ENCODE data around the gene FREM1.
"Not testable (repeated sequence)": the region's sequence is repeated elsewhere in the genome, so short reads cannot be mapped to it uniquely, and the experiment has no call there.

Gene FREM1

GRCh38 chr9:14924230-14925219, 14.3 kb upstream of the FREM1 start:
- Histone ChIP-seq H3K27me3 (ENCODE audit: insufficient read depth, poor library complexity, severe bottlenecking) (no peaks in the 10 kb centered on the region), H3K9me3 (ENCODE audit: severe bottlenecking) (no peaks in the 10 kb centered on the region), H3K27ac (ENCODE audit: poor library complexity, severe bottlenecking) (no peak overlapping the region), H3K4me3 (ENCODE audit: severe bottlenecking) (no peak overlapping the region), H3K4me1 (ENCODE audit: insufficient read depth, poor library complexity, severe bottlenecking) (no peaks in the 10 kb centered on the region), H3K36me3 (ENCODE audit: low read depth) (no peaks in the 10 kb centered on the region)
- no peak for DNase-seq (ENCODE audit: low spot score)
- TF ChIP-seq CTCF (IDR thresholded peaks at IDR 0.05; ENCODE audit: poor library complexity, severe bottlenecking) = no peak
- ATAC-seq (ENCODE audit: low read depth) = no peak

- Histone ChIP-seq H3K27me3 (ENCODE audit: insufficient read depth, poor library complexity, severe bottlenecking) (no peaks in the 10 kb centered on the region), H3K9me3 (ENCODE audit: severe bottlenecking) (no peaks in the 10 kb centered on the region), H3K4me3 (ENCODE audit: severe bottlenecking) (no peak overlapping the region), H3K27ac (ENCODE audit: poor library complexity, severe bottlenecking) (no peak overlapping the region), H3K4me1 (ENCODE audit: insufficient read depth, poor library complexity, severe bottlenecking) (no peaks in the 10 kb centered on the region), H3K36me3 (ENCODE audit: low read depth) (no peaks in the 10 kb centered on the region)
- DNase-seq (ENCODE audit: low spot score) = no peak
- no peak for TF ChIP-seq CTCF (IDR thresholded peaks at IDR 0.05; ENCODE audit: poor library complexity, severe bottlenecking)
- no peak for ATAC-seq (ENCODE audit: low read depth)
Measured at GRCh38 chr9:14923701-14924100, 13.5 kb upstream of the FREM1 start.

- H3K27me3 ChIP-seq (ENCODE audit: insufficient read depth, poor library complexity, severe bottlenecking); H3K4me3 ChIP-seq (ENCODE audit: severe bottlenecking); ATAC-seq (ENCODE audit: low read depth); H3K9me3 ChIP-seq (ENCODE audit: severe bottlenecking); DNase-seq (ENCODE audit: low spot score); H3K4me1 ChIP-seq (ENCODE audit: insufficient read depth, poor library complexity, severe bottlenecking); H3K36me3 ChIP-seq (ENCODE audit: low read depth); H3K27ac ChIP-seq (ENCODE audit: poor library complexity, severe bottlenecking): not testable (repeated sequence)
Measured at GRCh38 chr9:14920805-14921204, 10.6 kb upstream of the FREM1 start.

GRCh38 chr9:14913366-14913765, 3.1 kb upstream of the FREM1 start:
- H3K4me3 ChIP-seq (ENCODE audit: severe bottlenecking) = no peak overlapping the region
- no peak overlapping the region for H3K27ac ChIP-seq (ENCODE audit: poor library complexity, severe bottlenecking)
- no peak for TF ChIP-seq CTCF (IDR thresholded peaks at IDR 0.05; ENCODE audit: poor library complexity, severe bottlenecking)
- no peaks in the 10 kb centered on the region for H3K36me3 ChIP-seq (ENCODE audit: low read depth)
- H3K9me3 ChIP-seq (ENCODE audit: severe bottlenecking) = no peaks in the 10 kb centered on the region
- H3K4me1 ChIP-seq (ENCODE audit: insufficient read depth, poor library complexity, severe bottlenecking) = no peaks in the 10 kb centered on the region
- ATAC-seq (ENCODE audit: low read depth) (no peak), DNase-seq (ENCODE audit: low spot score) (no peak)
- no peaks in the 10 kb centered on the region for H3K27me3 ChIP-seq (ENCODE audit: insufficient read depth, poor library complexity, severe bottlenecking)

- ATAC-seq (ENCODE audit: low read depth) (no peak), DNase-seq (ENCODE audit: low spot score) (no peak)
- Histone ChIP-seq H3K36me3 (ENCODE audit: low read depth) (no peaks in the 10 kb centered on the region), H3K4me1 (ENCODE audit: insufficient read depth, poor library complexity, severe bottlenecking) (no peaks in the 10 kb centered on the region), H3K4me3 (ENCODE audit: severe bottlenecking) (no peak overlapping the region), H3K9me3 (ENCODE audit: severe bottlenecking) (no peaks in the 10 kb centered on the region), H3K27me3 (ENCODE audit: insufficient read depth, poor library complexity, severe bottlenecking) (no peaks in the 10 kb centered on the region), H3K27ac (ENCODE audit: poor library complexity, severe bottlenecking) (no peak overlapping the region)
- TF ChIP-seq CTCF (IDR thresholded peaks at IDR 0.05; ENCODE audit: poor library complexity, severe bottlenecking) = no peak
Measured at GRCh38 chr9:14912859-14913258, 2.6 kb upstream of the FREM1 start.

All from RWPE2 (cell line).